HEK293 (cell line): ENCODE results near the gene G3BP1.
A peak's percentile ranks its signal among the peaks of the same experiment; 100 is the strongest.
"Not testable (repeated sequence)": the region's sequence is repeated elsewhere in the genome, so short reads cannot be mapped to it uniquely, and the experiment has no call there.

Experiments used
- CTCF ChIA-PET: fragments of 350-600 bp; formaldehyde crosslinking; extraction: SDS; loops from one replicate; lab custom pipeline; 2021; ENCODE audit warnings: antibody characterized with exemption; lab: Yijun Ruan, JAX
- POLR2A ChIA-PET: fragments of 300-600 bp; formaldehyde crosslinking; extraction: SDS; loops from one replicate; lab custom pipeline; 2020; ENCODE audit warnings: antibody characterized with exemption, inconsistent platforms; lab: Yijun Ruan, JAX
- H3K27ac ChIP-seq: fragments of 200-500 bp; sonication (Bioruptor generic); 2 replicates; pipeline ENCODE4 v1.5.1; 2014; ENCODE audit warnings: low read depth, low read length, control low read depth, inconsistent platforms; ENCODE audit errors: extremely low read depth
- H3K36me3 ChIP-seq, 2 experiments: fragments of 200-500 bp in 1 of 2; sonication (Bioruptor generic) in 1 of 2; 1 replicate in 1 of 2; 2 replicates in 1 of 2; pipeline ENCODE4 v1.5.1; 2014 to 2017; ENCODE audit warnings: inconsistent platforms in 2 of 2, low read length in 2 of 2; ENCODE audit not compliant: control insufficient read depth in 2 of 2, insufficient read depth in 1 of 2
- H3K4me1 ChIP-seq: fragments of 200-500 bp; sonication (Bioruptor generic); 2 replicates; pipeline ENCODE4 v1.5.1; 2014; ENCODE audit warnings: mild to moderate bottlenecking, low read length, inconsistent platforms; ENCODE audit not compliant: control insufficient read depth, insufficient read depth
- H3K4me3 ChIP-seq: 2 replicates; pipeline ENCODE4 v1.5.1; 2011; ENCODE audit warnings: low read depth, mild to moderate bottlenecking, control low read depth, low read length, moderate library complexity
- H3K9me3 ChIP-seq: fragments of 200-500 bp; sonication (Bioruptor generic); 2 replicates; pipeline ENCODE4 v1.5.1; 2014; ENCODE audit warnings: low read depth, low read length, inconsistent platforms; ENCODE audit not compliant: control insufficient read depth, insufficient read depth
- EGR2 ChIP-seq: fragments of 450-650 bp; formaldehyde crosslinking; IDR thresholded peaks from 2 replicates; pipeline ENCODE4 v1.5.1; 2016; ENCODE audit warnings: low read depth, missing biosample characterization, missing genetic modification characterization
- GLIS2 ChIP-seq: fragments of 450-650 bp; formaldehyde crosslinking; IDR thresholded peaks from 2 replicates; pipeline ENCODE4 v1.5.1; 2016; ENCODE audit warnings: missing biosample characterization, missing genetic modification characterization
- REPIN1 ChIP-seq: fragments of 450-650 bp; formaldehyde crosslinking; IDR thresholded peaks from 2 replicates; pipeline ENCODE4 v1.5.1; 2017; ENCODE audit warnings: missing biosample characterization, missing genetic modification characterization, low read depth
- SETDB1 ChIP-seq: IDR thresholded peaks from one replicate; pipeline ENCODE4 v1.6.1; 2017; ENCODE audit warnings: mild to moderate bottlenecking, low read length, moderate library complexity, mixed read lengths; ENCODE audit not compliant: insufficient read length
- ZBTB11 ChIP-seq: fragments of 450-650 bp; formaldehyde crosslinking; conservative IDR thresholded peaks from 2 replicates; pipeline ENCODE4 v1.5.1; 2016; ENCODE audit warnings: low read depth, missing biosample characterization, missing genetic modification characterization
- ZBTB49 ChIP-seq: fragments of 450-650 bp; formaldehyde crosslinking; IDR thresholded peaks from 2 replicates; pipeline ENCODE4 v1.5.1; 2016; ENCODE audit warnings: missing biosample characterization, missing genetic modification characterization, low read depth
- ZBTB7A ChIP-seq: fragments of 450-650 bp; formaldehyde crosslinking; IDR thresholded peaks from 2 replicates; pipeline ENCODE4 v1.5.1; 2016; ENCODE audit warnings: low read depth, missing biosample characterization, missing genetic modification characterization
- ZNF16 ChIP-seq: fragments of 450-650 bp; formaldehyde crosslinking; IDR thresholded peaks from 2 replicates; pipeline ENCODE4 v1.5.1; 2016; ENCODE audit warnings: low read depth, missing biosample characterization, missing genetic modification characterization
- ZNF202 ChIP-seq: fragments of 450-650 bp; formaldehyde crosslinking; IDR thresholded peaks from 2 replicates; pipeline ENCODE4 v1.5.1; 2016; ENCODE audit warnings: missing biosample characterization, missing genetic modification characterization, borderline replicate concordance
- ZNF518A ChIP-seq: fragments of 450-650 bp; formaldehyde crosslinking; conservative IDR thresholded peaks from 2 replicates; pipeline ENCODE4 v1.5.1; 2016; ENCODE audit warnings: low read depth, missing biosample characterization, missing genetic modification characterization
- ZNF645 ChIP-seq: fragments of 450-650 bp; formaldehyde crosslinking; IDR thresholded peaks from 2 replicates; pipeline ENCODE4; 2016; ENCODE audit warnings: missing biosample characterization, missing genetic modification characterization
- ZNF704 ChIP-seq: fragments of 450-650 bp; formaldehyde crosslinking; IDR thresholded peaks from 2 replicates; pipeline ENCODE4 v1.5.1; 2016; ENCODE audit warnings: missing biosample characterization, missing genetic modification characterization
- ZNF776 ChIP-seq: fragments of 450-650 bp; formaldehyde crosslinking; IDR thresholded peaks from 2 replicates; pipeline ENCODE4 v1.5.0; 2017; ENCODE audit warnings: missing biosample characterization, missing genetic modification characterization, borderline replicate concordance

The G3BP1 gene

GRCh38 chr5:151724360-151724759 is 47.4 kb upstream of the G3BP1 start:
- POLR2A ChIA-PET: no interaction called here

GRCh38 chr5:151729597-151729996 is 42.2 kb upstream of the G3BP1 start:
- CTCF ChIA-PET: interaction anchor here (1.5 kb wide), 1 partner anchor 71 kb away, joined by 3 read pairs; no protein-coding TSS in a partner anchor
- POLR2A ChIA-PET, H3K27ac ChIP-seq: not testable (repeated sequence)

More at GRCh38 chr5:151724360-151724759, 47.4 kb upstream of the G3BP1 start:
- H3K4me1 ChIP-seq: no peaks in the 10 kb centered on the region
- TF ChIP-seq ZNF16 (tag by site-specific recombination) (no peak), ZNF776 (no peak), ZNF518A (no peak), REPIN1 (tag by site-specific recombination) (no peak), GLIS2 (no peak)
- H3K27ac ChIP-seq: no peak overlapping the region
- H3K36me3 ChIP-seq: no peaks in the 10 kb centered on the region
- CTCF ChIA-PET: no interaction called here
- no peak overlapping the region for H3K4me3 ChIP-seq
- no peaks in the 10 kb centered on the region for H3K9me3 ChIP-seq

GRCh38 chr5:151730381-151730780 is 41.4 kb upstream of the G3BP1 start:
- no peaks in the 10 kb centered on the region for H3K4me1 ChIP-seq
- TF ChIP-seq ZNF704 (tag by site-specific recombination): no peak
- no peak for TF ChIP-seq EGR2
- TF ChIP-seq ZBTB7A (tag by site-specific recombination): no peak
- no peak overlapping the region for H3K27ac ChIP-seq
- H3K4me3 ChIP-seq: no peak overlapping the region
- no peaks in the 10 kb centered on the region for H3K36me3 ChIP-seq
- no peaks in the 10 kb centered on the region for H3K9me3 ChIP-seq
- POLR2A ChIA-PET: no interaction called here
- CTCF ChIA-PET: interaction anchor here (0.5 to 1.9 kb wide), 2 partner anchors 12 to 78 kb away, joined by 3 to 8 read pairs; no protein-coding TSS in a partner anchor

More at GRCh38 chr5:151729597-151729996, 42.2 kb upstream of the G3BP1 start:
- not testable (repeated sequence) for H3K4me3 ChIP-seq, H3K36me3 ChIP-seq, H3K4me1 ChIP-seq, H3K9me3 ChIP-seq
- peak; percentile 83 for TF ChIP-seq SETDB1

- Histone ChIP-seq H3K4me3 (no peak overlapping the region), H3K27ac (no peak overlapping the region), H3K9me3 (no peaks in the 10 kb centered on the region), H3K36me3 (no peaks in the 10 kb centered on the region), H3K4me1 (no peaks in the 10 kb centered on the region)
- ChIA-PET POLR2A (no interaction called here), CTCF (interaction anchor here (1.0 kb wide), 1 partner anchor 9 kb away, joined by 3 read pairs; no protein-coding TSS in a partner anchor)
- TF ChIP-seq ZNF202 (tag by site-specific recombination): no peak
- TF ChIP-seq ZBTB11 (tag by site-specific recombination): no peak
- TF ChIP-seq ZBTB49 (tag by site-specific recombination): no peak
- no peak for TF ChIP-seq ZNF645
These were observed 38.2 kb upstream of the G3BP1 start for GRCh38 chr5:151733358-151734063.
